PC-9 (cell line): ENCODE results near the gene TCAF1.

Experiments used
- EZH2 ChIP-seq: fragments of 200-600 bp; sonication (generic); IDR thresholded peaks from 2 replicates; pipeline ENCODE4 v1.8.0; 2017; ENCODE audit warnings: antibody characterized with exemption, low read depth
- TF ChIP-seq, protein P1 (sequence below): fragments of 200-600 bp; sonication (generic); conservative IDR thresholded peaks from 2 replicates; pipeline ENCODE4 v1.6.1; 2017; ENCODE audit warnings: mixed run types, antibody characterized with exemption, mild to moderate bottlenecking, moderate library complexity

DNA sequence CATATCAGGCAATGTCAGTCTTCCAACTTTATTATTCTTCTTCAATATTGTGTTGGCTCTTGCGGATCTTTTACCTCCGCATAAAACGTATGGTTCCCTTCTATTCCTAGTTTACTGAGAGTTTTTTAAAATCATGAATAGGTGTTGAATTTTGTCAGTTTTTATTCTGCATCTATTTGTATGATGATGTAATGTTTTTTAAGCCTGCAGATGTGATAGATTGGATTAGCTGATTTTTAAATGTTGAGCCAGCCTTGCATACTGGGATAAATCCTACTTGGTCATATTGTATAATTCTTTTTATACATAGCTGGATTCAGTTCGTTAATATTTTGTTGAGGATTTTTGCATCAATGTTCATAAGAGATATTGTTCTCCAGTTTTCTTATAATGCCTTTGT, 43.4 kb upstream of the TCAF1 start:
- TF ChIP-seq, protein P1, sequence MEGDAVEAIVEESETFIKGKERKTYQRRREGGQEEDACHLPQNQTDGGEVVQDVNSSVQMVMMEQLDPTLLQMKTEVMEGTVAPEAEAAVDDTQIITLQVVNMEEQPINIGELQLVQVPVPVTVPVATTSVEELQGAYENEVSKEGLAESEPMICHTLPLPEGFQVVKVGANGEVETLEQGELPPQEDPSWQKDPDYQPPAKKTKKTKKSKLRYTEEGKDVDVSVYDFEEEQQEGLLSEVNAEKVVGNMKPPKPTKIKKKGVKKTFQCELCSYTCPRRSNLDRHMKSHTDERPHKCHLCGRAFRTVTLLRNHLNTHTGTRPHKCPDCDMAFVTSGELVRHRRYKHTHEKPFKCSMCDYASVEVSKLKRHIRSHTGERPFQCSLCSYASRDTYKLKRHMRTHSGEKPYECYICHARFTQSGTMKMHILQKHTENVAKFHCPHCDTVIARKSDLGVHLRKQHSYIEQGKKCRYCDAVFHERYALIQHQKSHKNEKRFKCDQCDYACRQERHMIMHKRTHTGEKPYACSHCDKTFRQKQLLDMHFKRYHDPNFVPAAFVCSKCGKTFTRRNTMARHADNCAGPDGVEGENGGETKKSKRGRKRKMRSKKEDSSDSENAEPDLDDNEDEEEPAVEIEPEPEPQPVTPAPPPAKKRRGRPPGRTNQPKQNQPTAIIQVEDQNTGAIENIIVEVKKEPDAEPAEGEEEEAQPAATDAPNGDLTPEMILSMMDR, result no peak
- TF ChIP-seq EZH2, result no peak
